Activated CD4-positive, alpha-beta T cell treated with anti-CD3 and anti-CD28 coated beads for 4 hours (primary cell): Measurements from ENCODE around the gene L3MBTL3.

Source experiments
- DNase-seq, 2 donors: peaks; one replicate each; pipeline ENCODE4 v3.0.0-alpha.2; 2020

Gene L3MBTL3

GRCh38 chr6:130029163-130029562 lies 10.8 kb downstream of the L3MBTL3 start:
- peak; percentile 17 to 23 for DNase-seq

DNA sequence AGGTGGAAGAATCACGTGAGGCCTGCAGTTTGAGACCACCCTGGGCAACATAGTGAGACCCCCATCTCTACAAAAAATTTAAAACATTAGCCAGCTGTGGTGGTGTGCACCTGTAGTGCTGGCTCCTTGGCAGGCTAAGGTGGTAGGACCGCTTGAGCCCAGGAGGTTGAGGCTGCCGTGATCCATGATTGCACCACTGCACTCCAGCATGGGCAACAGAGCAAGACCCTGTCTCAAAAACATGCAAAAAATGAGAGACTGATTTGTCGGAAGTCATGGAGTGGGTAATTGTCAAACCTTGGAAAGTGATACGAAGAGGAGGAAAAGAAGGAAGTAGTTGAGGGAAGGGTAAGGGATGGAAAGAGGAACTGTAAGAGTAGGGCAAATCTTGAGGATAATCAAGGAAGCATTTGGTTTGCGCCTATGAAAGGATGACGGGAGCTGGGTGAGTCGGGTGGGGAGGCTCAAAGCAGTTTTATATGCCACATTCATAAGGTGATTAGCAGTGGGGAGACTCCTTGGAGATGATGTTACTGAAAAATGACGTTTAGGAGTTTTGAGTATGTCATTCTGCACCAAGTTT lies 14.5 kb downstream of the L3MBTL3 start:
- DNase-seq, result no peak

GRCh38 chr6:130033949-130034348 lies 15.6 kb downstream of the L3MBTL3 start:
- DNase-seq, result no peak

GRCh38 chr6:130034378-130035146 lies 16.2 kb downstream of the L3MBTL3 start:
- DNase-seq, result no peak

- DNase-seq, result no peak
Observed at GRCh38 chr6:130035211-130035610, 16.8 kb downstream of the L3MBTL3 start.

DNA sequence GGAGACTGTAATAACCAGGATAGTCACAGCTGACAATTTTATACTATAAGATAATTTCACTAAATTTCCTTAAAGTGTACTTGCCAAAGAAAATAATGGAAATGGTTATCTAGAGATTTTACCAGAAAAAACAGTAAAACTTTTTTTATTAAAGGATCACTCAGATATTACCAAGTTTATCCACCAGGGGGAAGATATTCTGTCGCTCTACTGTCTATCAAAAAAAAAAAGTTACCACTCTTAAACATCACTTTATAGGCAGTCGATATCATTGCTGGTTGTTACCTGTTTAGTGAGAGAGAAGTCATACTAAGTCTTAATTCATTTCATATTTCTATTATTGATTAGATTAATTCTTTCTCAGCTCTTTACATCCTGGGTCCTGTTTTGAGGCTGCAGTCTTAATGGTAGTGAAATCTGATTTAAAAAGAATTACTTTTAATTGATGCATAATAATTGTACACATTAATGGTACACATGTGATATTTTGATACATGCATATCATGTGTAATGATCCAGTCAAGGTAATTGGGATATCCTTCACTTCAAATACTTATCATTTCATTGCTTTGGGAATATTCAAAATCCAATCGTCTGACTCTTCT lies 18.9 kb downstream of the L3MBTL3 start:
- no peak for DNase-seq

DNA sequence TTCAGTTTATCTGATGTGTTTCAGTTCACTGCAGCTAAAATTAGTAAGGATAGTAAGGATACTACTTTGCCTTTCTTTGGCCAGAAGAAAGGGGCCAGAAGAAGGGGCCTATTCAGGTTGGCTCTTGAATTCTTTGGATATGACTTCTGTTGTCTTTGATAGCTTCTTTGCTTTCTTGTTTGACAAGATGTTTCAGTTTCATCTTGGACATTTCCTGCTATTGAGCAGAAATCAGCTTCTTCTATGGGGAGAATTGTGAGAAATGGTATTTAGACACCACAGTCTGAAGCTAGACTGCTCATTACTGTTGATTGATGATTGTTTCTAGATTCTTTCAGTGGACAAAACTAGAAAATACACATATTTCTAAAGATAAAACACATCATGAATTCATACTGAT lies 23.2 kb downstream of the L3MBTL3 start:
- DNase-seq, result no peak

GRCh38 chr6:130043344-130043743 lies 25.0 kb downstream of the L3MBTL3 start:
- no peak for DNase-seq

DNA sequence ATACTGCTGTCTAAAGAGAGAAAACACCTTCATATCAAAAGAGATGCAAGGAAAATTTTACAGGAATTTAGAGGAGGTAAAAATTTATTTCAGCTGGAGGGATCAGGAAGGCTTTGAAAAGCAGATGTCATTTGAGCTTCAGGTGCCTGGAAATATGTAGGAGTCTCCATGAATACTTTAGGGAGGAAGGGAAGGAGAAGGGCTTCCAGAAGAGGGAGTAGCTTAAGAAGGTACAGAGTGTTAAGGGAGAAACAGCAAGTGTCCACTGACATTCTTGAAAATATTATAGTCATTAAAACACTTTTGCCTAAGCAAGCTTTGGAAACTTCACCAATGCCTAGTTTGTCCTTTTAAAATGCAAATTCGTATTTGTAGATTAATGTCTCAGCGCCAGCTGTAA lies 27.2 kb downstream of the L3MBTL3 start:
- no peak for DNase-seq

DNA sequence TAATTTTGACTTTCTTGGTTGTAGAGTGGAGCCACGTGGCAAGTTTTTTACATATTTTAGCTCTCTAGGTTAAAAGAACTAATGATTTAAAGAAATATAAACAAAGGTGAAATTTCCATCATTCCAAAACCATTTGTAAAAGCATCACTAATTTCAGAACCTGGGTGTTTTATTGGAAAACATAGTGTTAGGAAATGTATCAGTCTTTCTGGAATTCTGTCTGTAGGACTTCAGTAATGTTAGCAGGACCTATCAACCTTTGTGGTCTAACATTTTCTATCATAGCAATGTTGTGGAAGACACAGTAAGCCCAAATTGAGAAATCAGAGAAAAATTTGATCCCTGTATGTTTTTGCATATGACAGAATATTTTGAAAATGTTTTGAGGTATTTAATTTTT lies 28.3 kb downstream of the L3MBTL3 start:
- DNase-seq, result no peak

GRCh38 chr6:130047088-130047995 lies 29.0 kb downstream of the L3MBTL3 start:
- DNase-seq, result no peak

GRCh38 chr6:130050230-130050629 lies 31.8 kb downstream of the L3MBTL3 start:
- DNase-seq, result no peak

DNA sequence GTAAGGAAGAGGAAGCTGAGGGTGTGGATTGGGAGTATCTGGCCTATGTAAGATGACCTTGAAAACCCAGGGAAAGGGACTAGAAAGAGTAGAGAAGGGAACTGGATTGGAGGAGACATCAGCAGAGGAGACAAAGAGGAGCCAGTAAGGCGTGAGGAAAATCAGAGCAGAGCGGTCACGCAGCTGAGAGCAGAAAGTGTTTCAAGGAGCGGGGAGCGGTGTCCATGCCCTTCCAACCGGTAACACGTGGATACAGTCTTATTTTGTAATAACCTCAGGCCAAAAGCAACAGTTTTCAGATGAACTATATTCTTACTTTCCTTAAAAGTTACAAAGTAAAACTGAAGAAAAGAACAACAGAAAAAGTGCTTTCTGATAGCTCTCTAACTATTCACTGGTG lies 36.3 kb downstream of the L3MBTL3 start:
- DNase-seq, result no peak

DNA sequence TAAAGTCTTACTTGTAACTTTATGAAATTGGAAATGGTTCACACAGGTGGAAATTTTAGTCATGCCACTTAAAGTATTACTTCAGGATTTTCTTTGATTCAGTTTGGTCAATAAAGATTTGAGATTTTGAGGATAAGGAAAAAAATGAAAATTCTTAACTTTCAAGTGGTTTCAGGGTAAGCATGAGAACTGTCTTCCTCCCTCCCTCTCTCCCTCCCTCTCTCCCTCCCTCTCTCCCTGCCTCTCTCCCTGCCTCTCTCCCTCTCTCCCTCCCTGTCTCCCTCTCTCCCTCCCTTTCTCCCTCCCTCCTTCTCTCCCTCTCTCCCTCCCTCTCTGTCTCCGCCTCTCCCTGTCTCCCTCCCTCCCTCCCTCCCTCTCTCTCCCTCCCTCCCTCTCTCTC lies 36.9 kb downstream of the L3MBTL3 start:
- no peak for DNase-seq

DNA sequence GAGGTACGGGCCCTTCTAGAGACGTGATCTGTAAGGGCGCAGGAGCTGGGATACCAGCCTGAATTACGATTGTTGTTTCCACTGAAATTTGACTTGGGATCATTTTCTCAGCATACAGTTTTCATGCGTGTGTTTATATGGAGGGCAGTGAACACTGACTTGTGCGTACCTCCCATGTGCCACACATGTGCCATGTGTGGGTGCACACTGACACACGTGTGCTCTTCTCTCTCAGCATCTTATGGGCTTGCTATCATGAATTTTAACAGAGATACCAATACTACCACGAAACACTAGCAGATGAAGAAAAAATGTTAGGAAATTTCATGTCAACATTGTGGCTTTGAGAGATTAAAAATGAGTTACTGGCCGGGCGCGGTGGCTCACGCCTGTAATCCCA lies 39.1 kb downstream of the L3MBTL3 start:
- no peak for DNase-seq

- no peak for DNase-seq
Observed at GRCh38 chr6:130063806-130064205, 45.4 kb downstream of the L3MBTL3 start.

DNA sequence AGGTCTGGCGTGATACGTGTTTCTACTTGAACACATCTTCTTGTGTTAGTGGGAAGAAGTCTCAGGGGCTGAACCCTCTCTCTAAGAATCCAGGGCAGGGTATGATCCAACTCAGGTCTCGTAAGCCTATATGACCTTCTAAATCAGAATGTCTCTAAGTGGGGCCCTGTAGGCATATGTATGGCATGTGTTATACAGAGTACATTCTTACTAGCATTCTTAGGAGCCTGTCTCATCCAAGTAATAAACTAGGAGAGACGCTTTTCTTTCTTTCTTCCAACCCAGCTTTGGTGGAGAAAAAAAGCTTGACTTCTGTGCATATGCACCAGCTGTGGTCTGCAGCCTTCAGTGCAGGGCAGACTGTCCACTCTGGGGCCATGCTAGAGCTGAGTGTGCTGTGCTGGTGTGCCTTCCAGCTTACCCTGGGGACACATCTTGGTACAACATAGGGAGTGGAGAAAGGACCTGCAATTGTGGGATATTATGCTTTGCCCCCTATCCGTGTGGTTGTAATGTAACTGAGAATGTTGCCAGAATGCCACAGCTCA lies 47.3 kb downstream of the L3MBTL3 start:
- DNase-seq, result no peak

DNA sequence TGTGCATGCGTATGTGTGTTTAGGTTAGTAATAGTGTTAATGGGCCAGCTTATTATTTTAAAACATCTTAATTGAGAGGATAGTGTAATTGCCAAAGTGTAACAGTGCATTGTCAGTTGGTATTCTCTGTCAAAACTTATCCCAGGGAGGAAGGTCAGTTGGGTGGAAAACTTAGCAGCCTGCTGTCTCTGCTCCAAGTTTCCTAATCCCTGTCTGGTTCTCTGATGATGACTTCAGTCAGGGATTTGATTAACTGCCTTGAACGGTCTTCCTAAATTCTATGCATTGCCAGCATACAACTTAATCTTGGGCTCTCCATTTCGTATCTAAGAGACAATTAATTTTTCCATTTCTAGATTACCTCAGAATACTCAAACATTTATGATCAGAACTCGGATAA lies 51.1 kb downstream of the L3MBTL3 start:
- no peak for DNase-seq

DNA sequence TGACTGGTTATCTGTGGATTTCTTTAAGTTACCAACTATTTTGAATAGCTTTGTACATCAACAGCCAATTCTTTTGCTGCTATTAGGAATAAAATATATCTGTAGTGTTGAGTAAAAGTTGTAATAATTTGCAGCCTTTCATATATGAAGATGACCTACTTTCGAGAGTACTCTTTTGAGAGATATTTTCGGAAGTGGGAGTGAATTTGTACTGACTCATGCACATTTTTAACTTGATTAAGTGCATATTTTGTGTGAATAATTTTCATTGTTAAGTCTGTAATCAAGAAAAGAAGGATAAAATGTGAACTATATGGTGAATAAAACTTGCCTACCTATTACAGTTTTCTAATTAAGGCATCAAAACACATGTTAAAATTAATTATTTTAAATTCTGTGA lies 51.9 kb downstream of the L3MBTL3 start:
- DNase-seq, result no peak

DNA sequence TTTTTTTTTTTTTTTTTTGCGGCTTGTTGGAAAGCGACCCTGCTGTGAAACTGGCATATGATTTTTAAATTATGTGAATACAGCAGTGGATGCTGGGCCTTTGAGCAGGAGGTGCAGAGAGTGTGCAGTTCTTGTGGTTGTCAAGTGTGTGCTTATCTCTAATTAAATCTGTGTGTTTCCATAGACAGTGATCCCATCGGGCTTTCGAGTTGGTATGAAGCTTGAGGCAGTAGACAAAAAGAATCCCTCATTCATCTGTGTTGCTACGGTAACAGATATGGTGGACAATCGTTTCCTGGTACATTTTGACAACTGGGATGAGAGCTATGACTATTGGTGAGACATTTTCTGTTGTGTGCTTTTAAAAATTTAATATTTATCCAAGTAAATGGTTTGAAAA lies 52.4 kb downstream of the L3MBTL3 start:
- DNase-seq, result no peak

- DNase-seq, result no peak
Observed at GRCh38 chr6:130075879-130076460, 57.6 kb downstream of the L3MBTL3 start.

DNA sequence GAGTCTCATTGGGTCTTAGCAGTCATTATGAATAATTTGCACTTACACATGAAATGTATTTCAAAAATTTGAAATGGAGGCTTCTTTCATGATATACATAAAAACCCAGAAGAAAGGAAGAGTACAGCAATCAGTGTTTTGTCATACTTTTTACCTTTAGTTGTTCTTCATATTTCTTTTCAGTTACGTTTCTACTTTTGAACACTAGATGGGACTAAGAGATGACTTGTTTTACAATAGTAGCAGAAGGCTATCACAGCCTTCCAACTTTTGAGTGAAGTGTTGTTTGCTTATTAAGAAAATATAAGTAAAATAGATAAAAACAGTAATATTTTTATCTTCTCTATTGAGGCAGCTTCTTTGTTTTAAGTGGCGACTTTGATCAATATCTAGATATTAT lies 58.1 kb downstream of the L3MBTL3 start:
- DNase-seq, result no peak

- DNase-seq, result no peak
Observed at GRCh38 chr6:130090796-130091195, 72.4 kb downstream of the L3MBTL3 start.
